Endothelial cell of umbilical vein (primary cell): ENCODE data around the gene MPZL2. TPM values are rescaled to one million over a fixed set of nuclear protein-coding genes. Genes with fewer than 3 reads are reported as not detected.

Experiments used
- BruUV-seq: library from RNA; stranded (reverse); fragments of 400-500 nt; replicated peaks from 2 replicates; lab custom pipeline; 2021; lab: Mats Ljungman, UMichigan
- CTCF ChIA-PET: fragments of 300-600, 350-600 bp; sonication (Branson Sonifier 250); formaldehyde crosslinking; loops from one replicate; lab custom pipeline; 2021; ENCODE audit warnings: antibody characterized with exemption, inconsistent platforms; lab: Charles Lee
- POLR2A ChIA-PET: fragments of 300-600, 350-600 bp; sonication (Branson Sonifier 250); formaldehyde crosslinking; loops from one replicate; lab custom pipeline; 2021; ENCODE audit warnings: antibody characterized with exemption, inconsistent platforms; lab: Charles Lee
- DNase-seq: peaks from one replicate; pipeline ENCODE4 v3.0.0-alpha.2; 2011; ENCODE audit warnings: low read depth, low spot score
- FAIRE-seq: peaks from 2 replicates; lab custom pipeline; 2011; peaks lifted over from hg19 to GRCh38; lab: Jason Lieb, UNC
- H2AFZ ChIP-seq: 2 replicates; pipeline ENCODE4 v1.6.0; 2012; ENCODE audit warnings: low read depth, low read length, control low read depth, inconsistent platforms
- H3K27ac ChIP-seq: 2 replicates; pipeline ENCODE4 v1.5.1; 2011; ENCODE audit warnings: low read depth, mild to moderate bottlenecking, control low read depth, low read length, moderate library complexity; ENCODE audit not compliant: insufficient read depth
- H3K27me3 ChIP-seq, 2 experiments: 2 replicates each; pipeline versions ENCODE4 v1.6.0 to v1.6.1; 2011; ENCODE audit warnings: low read length in 2 of 2, mixed read lengths in 1 of 2; ENCODE audit not compliant: control insufficient read depth in 2 of 2, insufficient read depth in 2 of 2
- H3K36me3 ChIP-seq, 2 experiments: 2 replicates in 1 of 2; 3 replicates in 1 of 2; pipeline ENCODE4 v1.5.1; 2011; ENCODE audit warnings: low read length in 2 of 2, mild to moderate bottlenecking in 1 of 2, moderate library complexity in 1 of 2; ENCODE audit not compliant: control insufficient read depth in 2 of 2, insufficient read depth in 2 of 2; ENCODE audit errors: extremely low read depth in 1 of 2
- H3K4me1 ChIP-seq: 3 replicates; pipeline ENCODE4 v1.5.1; 2011; ENCODE audit warnings: mild to moderate bottlenecking, low read length; ENCODE audit not compliant: control insufficient read depth, insufficient read depth; ENCODE audit errors: extremely low read depth
- H3K4me2 ChIP-seq: 2 replicates; pipeline ENCODE4 v1.6.1; 2011; ENCODE audit warnings: low read length, control low read depth, mixed read lengths; ENCODE audit not compliant: insufficient read depth
- H3K4me3 ChIP-seq, 3 experiments: fragments of 200-600 bp in 1 of 3; sonication (generic), shearing (Covaris generic) in 1 of 3; replicated peaks in 1 of 3; 2 replicates each; pipeline ENCODE4 v1.5.1; 2011 to 2016; ENCODE audit warnings: control low read depth in 3 of 3, low read length in 3 of 3, mild to moderate bottlenecking in 2 of 3, inconsistent platforms in 1 of 3, low read depth in 1 of 3, moderate library complexity in 1 of 3; ENCODE audit not compliant: insufficient read depth in 1 of 3
- H3K79me2 ChIP-seq: 2 replicates; pipeline ENCODE4 v1.6.0; 2012; ENCODE audit warnings: low read length, inconsistent platforms; ENCODE audit not compliant: control insufficient read depth, insufficient read depth
- H3K9ac ChIP-seq: replicated peaks from 2 replicates; pipeline ENCODE3; 2011; ENCODE audit warnings: low read length, control low read depth; ENCODE audit not compliant: insufficient read depth; ENCODE audit errors: extremely low read depth
- H3K9me1 ChIP-seq: replicated peaks from 3 replicates; pipeline ENCODE4 v1.6.0; 2011; ENCODE audit warnings: mild to moderate bottlenecking, low read length; ENCODE audit not compliant: control insufficient read depth, insufficient read depth; ENCODE audit errors: extremely low read depth
- H3K9me3 ChIP-seq: replicated peaks from 2 replicates; pipeline ENCODE4 v1.5.1; 2012; ENCODE audit warnings: low read length, inconsistent platforms; ENCODE audit not compliant: control insufficient read depth, insufficient read depth
- H4K20me1 ChIP-seq: replicated peaks from 2 replicates; pipeline ENCODE3; 2011; ENCODE audit warnings: mild to moderate bottlenecking, low read length; ENCODE audit not compliant: control insufficient read depth, insufficient read depth; ENCODE audit errors: extremely low read depth
- FOS ChIP-seq: IDR thresholded peaks from 2 replicates; pipeline ENCODE4 v1.6.1; 2011; ENCODE audit warnings: mild to moderate bottlenecking, low read length, moderate library complexity, borderline replicate concordance; ENCODE audit not compliant: insufficient read depth
- GATA2 ChIP-seq: IDR thresholded peaks from 2 replicates; pipeline ENCODE4 v1.7.0; 2011; ENCODE audit warnings: low read depth, mild to moderate bottlenecking, moderate library complexity, mixed read lengths, low read length; ENCODE audit not compliant: insufficient read length, insufficient read depth
- dilution Hi-C: fragments of 300-500 bp; cut with MboI; formaldehyde crosslinking; loops from one replicate; pipeline ENCODE4 v1.15.0; 2019; ENCODE audit warnings: low sequenced_read_pairs; ENCODE audit not compliant: extremely low pct_ligation_motif_present
- intact Hi-C: fragments of 100-400 bp; cut with micrococcal nuclease; formaldehyde crosslinking; loops from one replicate; pipeline ENCODE4 v1.10.0; 2022
- polyA plus RNA-seq, 4 experiments: library from polyadenylated mRNA; depleted of rRNA in 3 of 4; stranded (reverse) in 3 of 4; unstranded in 1 of 4; fragments of >200 nt; gene quantifications; 2 replicates each; pipeline versions ENCODE4 v1.2.1 to v1.2.3, GENCODE V29; 2011 to 2012; ENCODE audit warnings: missing spikeins in 1 of 4
- total RNA-seq: library from RNA; stranded (reverse); gene quantifications from 2 replicates; pipeline ENCODE4 v1.2.3, GENCODE V29; 2021
- TF ChIP-seq, protein P1 (sequence below), 2 donors: IDR thresholded peaks; 1 replicate in 1 of 2; 2 replicates in 1 of 2; pipeline ENCODE4 v1.5.1; 2011; ENCODE audit warnings: low read length in 2 of 2, mild to moderate bottlenecking in 2 of 2, moderate library complexity in 2 of 2, control low read depth in 1 of 2, inconsistent platforms in 1 of 2, low read depth in 1 of 2; ENCODE audit not compliant: insufficient read depth in 1 of 2; ENCODE audit errors: extremely low read depth in 1 of 2

MPZL2 gene
- total and polyA plus RNA-seq, 2 donors (not counting 3 experiments of a cell fraction or from before 2014, with no cell fraction given), result 21.0 to 49.5 TPM

- intact Hi-C loops, result loop anchor here (1.0 to 2.0 kb wide), 5 partner anchors 12 to 62 kb away; partner anchors contain the start of gene MPZL3
- H3K9me3 ChIP-seq, result no peaks in the 10 kb centered on the region
- dilution Hi-C loops, result no loop called here
These were observed 34.7 kb downstream of the MPZL2 start for GRCh38 chr11:118229274-118229847.

More at GRCh38 chr11:118229274-118229847, 34.7 kb downstream of the MPZL2 start:
- TF ChIP-seq GATA2 (peak; percentile 13), FOS (peak; percentile 27)
- TF ChIP-seq, protein P1, sequence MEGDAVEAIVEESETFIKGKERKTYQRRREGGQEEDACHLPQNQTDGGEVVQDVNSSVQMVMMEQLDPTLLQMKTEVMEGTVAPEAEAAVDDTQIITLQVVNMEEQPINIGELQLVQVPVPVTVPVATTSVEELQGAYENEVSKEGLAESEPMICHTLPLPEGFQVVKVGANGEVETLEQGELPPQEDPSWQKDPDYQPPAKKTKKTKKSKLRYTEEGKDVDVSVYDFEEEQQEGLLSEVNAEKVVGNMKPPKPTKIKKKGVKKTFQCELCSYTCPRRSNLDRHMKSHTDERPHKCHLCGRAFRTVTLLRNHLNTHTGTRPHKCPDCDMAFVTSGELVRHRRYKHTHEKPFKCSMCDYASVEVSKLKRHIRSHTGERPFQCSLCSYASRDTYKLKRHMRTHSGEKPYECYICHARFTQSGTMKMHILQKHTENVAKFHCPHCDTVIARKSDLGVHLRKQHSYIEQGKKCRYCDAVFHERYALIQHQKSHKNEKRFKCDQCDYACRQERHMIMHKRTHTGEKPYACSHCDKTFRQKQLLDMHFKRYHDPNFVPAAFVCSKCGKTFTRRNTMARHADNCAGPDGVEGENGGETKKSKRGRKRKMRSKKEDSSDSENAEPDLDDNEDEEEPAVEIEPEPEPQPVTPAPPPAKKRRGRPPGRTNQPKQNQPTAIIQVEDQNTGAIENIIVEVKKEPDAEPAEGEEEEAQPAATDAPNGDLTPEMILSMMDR (IDR thresholded peaks at IDR 0.05; ENCODE audit: extremely low read depth in 1 of 2, insufficient read depth in 1 of 2, low read depth in 1 of 2, low read length in 2 of 2), result no peak
- CTCF ChIA-PET, result interaction anchor here (0.8 to 1.6 kb wide), 8 partner anchors 10 to 66 kb away, joined by 3 to 8 read pairs (median 4); no protein-coding TSS in a partner anchor
- Histone ChIP-seq H3K4me1 (peaks cover 27% of the 10 kb centered on the region), H3K4me3 (no peak overlapping the region), H4K20me1 (no peaks in the 10 kb centered on the region), H3K9me1 (no peaks in the 10 kb centered on the region), H3K4me2 (peak overlapping the region; percentile 40), H3K36me3 (peaks cover 0 to 1% of the 10 kb centered on the region in 2 experiments), H3K9ac (no peak overlapping the region), H2AFZ (peak overlapping the region; percentile 49), H3K27me3 (no peaks in the 10 kb centered on the region), H3K79me2 (no peaks in the 10 kb centered on the region), H3K27ac (peak overlapping the region; percentile 34)
- POLR2A ChIA-PET, result no interaction called here
- peak; percentile 68 for FAIRE-seq
- BruUV-seq, result no TSS peak
- peak; percentile 56 for DNase-seq
